ENCODE measurements around the gene FREM3.
A peak's percentile ranks its signal among the peaks of the same experiment; 100 is the strongest.
"Not testable (repeated sequence)": the region's sequence is repeated elsewhere in the genome, so short reads cannot be mapped to it uniquely, and the experiment has no call there.

FREM3 gene

DNA sequence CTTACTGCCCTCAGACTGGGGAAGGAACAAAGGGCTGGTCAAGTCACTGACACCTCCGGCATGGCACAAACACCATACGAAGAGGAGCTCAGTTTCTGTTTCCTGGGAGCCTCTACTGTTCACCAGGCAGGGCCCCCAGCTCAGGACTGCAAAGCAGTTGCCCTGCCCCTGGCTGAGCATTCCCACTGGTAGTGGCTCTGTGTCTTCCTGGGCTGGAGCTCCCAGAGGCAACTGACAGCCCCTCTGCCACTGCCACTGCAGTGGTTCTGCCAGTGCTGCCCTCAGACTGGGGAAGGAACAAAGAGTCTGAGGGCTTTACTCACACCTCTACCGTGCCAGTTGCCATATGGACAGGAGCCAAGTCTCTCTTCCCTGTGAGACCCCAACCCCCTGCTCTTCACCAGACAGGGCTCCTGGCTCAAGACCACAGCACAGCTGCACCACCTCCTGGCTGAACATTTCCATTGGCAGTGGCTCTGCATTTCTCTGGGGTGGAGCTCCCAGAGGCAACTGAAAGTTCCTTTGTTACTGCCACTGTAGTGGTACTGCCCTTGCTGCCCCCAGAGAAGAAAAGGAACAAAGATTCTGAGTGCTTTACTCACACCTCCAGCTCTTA lies 119.0 kb downstream of the FREM3 start:
- no peak for DNase-seq (ENCODE audit: low read depth in 2 of 2)

DNA sequence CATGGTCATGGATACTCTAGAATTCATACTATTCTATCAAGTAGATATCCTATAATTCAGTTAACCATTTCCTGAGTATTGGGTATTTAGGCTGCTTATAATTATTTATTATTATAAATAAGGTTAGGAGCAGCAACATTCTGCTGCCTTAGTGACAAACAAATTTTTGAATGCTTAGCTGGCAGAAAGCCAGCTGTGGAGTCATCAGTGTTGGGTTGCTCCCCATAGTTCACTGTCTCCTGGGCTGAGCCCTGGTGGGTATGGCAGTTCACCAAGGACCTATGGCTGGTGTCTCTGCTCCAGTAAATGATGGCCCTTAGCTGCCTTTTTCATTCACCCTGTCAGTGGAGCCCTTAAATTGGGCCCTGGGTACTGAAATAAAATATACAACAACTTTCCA lies 125.1 kb downstream of the FREM3 start:
- no peak for DNase-seq (ENCODE audit: low read depth in 2 of 2)

DNA sequence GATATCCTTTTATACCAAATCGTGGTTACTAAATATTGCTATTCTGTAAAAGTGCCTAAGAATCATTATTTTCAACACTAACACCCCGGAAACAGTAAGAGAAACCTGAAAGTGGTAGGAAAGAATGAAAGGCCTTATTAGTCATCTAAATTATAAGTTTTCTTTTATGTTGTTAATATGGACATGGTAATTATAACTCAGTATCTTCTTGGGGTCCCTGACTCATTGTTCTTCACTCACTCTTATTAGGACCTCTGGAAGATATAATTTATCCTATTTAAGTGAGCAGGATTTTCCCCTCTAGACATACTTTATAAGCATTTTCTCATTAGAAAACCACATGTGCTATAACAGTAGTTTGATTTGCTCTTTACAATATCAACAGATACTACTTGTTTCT lies 136.0 kb downstream of the FREM3 start:
- DNase-seq (ENCODE audit: low read depth in 2 of 2): no peak

DNA sequence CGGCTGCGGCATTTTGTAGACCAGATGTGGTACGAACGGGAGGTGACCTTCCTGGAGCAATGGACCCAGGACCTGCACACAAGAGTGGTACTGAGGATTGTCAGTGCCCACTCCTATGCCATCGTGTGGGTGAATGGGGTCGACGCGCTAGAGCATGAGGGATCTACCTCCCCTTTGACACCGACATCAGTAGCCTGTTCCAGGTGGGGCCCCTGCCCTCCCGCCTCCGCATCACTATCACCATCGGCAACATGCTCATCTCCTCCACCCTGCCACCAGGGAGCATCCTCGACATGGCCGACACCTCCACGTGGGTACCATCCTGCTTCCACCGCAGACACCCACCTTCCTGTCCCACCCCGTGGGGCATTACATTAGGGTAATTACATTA lies 140.7 kb downstream of the FREM3 start:
- no peak for DNase-seq (ENCODE audit: low read depth in 2 of 2)

DNA sequence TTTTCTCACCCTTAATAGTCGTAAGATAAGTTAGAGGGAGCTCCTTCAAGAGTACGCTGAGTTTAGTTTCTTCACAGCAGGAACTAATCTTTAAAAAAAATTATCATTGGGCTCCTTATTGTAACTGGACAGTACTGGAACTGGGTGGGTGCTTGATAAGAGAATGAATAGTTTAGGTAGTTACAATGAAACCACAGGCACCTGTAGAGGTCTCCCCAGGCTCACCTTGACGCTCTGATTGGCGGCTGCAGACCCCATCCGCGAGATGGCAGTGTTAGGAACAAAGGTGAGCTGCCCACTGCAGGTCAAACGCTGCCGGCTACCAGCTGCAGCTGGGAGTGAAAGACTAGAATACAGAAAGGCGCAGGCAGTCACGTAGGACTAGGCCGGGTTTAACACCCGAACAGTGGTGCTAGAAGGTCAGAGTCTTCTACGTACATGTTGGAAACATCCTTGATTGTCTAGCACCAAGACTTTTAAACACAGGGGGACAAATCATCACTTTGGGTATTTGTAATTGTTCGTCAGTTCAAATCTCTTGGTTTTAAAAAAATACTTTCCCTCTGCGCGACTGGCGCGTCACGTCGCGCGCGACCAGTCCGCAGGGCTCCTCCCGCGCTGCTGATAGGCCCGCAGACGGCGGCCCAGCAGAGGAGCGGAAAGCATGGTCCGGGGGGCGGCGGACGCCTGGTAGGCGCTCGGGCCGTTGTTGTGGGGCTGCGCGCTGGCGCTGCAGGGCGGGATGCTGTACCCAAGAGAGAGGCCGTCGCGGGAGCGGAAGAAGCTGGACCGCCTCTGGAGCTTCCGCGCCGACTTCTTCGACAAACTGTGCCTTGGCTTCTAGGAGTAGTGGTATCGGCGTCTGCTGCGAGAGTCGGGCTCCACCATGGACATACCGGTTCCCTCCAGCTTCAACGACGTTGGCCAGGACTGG lies 141.4 kb downstream of the FREM3 start:
- DNase-seq (ENCODE audit: low read depth in 2 of 2): peak; percentile 30 to 48

DNA sequence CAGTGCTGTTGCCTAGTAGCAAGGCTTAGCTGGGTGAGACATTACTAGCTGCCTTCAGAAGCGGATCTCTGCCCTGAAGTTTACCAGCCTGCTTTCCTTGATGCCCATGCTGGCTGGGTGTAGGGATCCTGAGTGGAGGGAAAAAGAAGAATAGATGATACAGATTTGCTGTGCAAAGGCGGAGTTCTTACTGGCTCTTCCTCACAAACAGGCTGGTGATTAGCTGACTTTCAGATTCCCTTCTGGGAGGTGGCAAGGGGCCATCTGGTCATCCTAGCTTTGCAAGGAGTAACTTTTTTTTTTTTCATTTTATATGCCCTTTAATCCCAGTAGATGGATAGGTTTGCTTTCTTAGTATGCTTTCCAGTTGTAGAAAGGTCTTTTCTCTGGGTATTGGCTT lies 142.2 kb downstream of the FREM3 start:
- DNase-seq (ENCODE audit: low read depth in 2 of 2): no peak

DNA sequence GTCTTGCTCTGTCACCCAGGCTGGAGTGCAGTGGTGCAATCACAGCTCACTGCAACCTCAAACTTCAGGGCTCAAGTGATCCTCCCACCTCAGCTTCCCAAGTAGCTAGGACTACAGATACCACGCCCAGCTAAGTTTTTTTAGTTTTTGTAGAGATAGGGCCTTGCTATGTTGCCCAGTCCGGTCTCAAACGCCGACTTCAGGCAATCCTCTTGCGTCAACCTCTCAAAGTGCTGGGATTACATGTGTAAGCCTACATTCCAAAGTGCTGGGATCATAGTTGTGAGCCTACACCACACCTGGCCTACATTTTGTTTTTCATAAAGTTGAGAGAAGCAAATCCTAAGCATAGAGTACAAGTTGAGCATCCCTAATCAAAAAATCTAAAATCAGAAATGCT lies 144.8 kb downstream of the FREM3 start:
- DNase-seq (ENCODE audit: low read depth in 2 of 2): no peak

DNA sequence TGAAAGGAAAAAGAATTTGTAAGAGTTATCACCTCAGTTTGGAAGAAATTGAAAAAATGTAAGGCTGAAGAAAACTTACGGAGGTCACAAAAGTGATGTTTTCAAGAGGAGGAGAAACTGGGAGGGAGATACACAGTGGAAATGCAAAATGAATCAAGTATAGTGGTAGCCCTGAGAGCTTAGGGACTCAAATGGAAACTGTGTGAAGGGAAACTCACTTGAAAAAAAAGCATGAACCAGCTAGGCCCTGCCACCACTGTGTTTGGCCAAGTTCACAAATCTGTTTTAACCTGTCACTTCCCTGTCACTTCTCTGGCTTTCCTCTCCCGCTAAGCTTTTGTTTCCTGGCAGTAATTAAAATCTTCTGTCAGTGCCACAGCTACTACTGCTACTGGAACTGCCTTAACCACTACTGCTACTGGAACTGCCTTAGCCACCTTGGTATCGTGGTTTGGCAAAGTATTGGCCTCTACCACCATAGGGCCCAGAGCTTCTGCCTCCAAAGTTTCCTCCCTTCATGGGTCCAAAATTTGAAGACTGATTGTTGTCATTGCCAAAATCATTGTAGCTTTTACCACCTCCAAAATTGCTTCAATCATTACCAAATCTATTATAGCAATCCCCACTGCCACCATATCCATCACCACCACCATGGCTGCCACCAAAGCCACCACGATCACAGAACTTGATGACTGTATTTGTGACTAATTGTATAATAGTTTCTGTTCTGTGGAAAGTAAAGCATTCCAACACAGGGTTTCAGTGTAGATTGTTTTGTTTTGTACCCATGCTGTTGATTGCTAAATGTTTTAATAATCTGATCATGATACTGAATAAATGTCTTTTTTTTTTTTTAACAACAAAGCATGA lies 145.5 kb downstream of the FREM3 start:
- no peak for DNase-seq (ENCODE audit: low read depth in 2 of 2)

DNA sequence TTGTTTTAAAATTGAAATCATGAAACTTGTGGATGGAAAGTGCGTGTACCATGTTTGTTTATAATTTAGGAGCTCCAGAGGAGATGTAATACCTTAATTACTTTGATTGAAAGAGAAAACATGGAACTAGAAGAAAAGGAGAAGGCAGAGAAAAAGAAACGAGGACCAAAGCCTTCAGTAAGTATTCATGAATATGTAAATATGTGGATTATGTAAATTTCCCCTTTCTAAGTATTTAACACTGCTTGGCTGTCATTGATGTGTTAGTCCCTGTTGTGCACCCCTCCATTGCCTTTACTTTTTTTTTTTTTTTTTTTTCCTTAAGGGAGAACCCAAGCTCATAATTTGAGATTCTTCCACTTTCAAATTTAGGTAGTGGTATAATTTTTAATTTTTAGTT lies 150.5 kb downstream of the FREM3 start:
- DNase-seq (ENCODE audit: low read depth in 2 of 2): no peak

DNA sequence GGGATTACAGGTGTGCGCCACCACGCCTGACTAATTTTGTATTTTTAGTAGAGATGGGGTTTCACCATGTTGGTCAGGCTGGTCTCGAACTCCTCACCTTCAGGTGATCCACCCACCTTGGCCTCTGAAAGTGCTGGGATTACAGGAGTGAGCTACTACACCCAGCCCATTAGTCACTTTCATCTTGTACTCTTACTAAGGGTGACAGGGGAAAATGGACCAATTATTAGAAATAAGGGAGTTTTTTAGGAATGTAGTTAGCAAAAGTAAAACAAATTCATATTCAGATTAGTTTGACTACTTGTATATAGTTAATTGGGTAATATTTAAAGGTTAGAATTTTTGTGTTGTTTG lies 160.8 kb downstream of the FREM3 start:
- no peak for DNase-seq (ENCODE audit: low read depth in 2 of 2)

DNA sequence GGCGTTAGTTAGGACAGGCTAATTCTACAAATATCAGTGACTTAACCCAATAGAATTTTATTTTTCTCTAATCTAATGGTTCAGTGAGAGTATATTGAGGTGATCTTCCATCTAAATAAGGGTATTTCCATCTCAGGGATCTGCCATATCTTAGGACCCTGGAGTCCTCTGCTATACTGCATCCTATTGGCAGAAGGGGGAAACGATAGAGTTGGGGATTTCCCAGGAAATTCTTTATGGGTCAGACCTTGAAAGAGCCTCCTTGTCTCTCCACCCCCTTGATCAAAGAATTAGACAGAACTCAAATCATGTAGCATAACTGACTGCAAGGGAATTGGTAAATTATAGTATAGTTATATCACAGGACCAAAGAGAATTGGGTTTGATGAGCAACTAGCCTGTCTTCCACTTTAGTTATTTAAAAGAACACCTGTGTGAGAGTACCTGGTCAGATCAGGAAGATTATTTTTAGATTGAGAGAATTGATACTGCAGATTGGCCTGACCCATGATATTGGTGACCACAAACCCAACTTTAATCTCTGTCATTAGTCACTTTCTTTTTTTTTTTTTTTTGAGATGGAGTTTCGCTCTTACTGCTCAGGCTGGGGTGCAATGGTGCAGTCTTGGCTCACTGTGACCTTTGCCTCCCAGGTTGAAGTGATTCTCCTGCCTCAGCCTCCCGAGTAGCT lies 161.4 kb downstream of the FREM3 start:
- no peak for DNase-seq (ENCODE audit: low read depth in 2 of 2)

DNA sequence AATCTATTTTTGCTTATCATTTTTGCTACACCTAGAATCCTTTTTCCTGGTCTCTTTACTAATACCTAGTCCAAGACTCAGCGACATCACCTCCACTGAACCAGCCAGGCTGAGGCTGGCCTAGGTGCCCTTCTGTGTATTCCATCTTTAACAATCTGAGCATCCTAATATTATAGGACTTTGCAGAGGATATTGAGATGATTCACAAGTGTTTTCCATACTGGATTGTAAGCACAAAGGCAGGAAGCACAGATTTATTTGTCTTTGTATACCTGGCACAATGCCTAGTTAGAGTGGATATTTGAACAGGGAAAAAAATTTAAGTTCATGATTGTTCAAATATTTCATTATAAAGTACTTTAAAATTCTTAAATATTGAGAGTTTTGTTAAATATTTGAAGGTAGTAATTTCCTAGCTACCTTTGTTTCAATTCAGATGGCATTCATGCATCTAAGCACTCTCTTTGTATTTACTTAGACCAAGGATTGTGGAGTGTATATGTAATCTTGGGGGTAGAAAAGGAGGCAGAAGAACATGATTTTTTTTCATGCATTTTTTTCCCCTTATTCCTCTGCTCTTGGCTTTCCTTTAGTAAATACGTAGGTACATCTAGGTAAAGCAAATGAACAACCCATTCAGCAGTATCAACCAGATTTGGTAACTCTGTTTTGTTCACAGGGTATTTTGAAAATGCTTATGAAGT lies 168.5 kb downstream of the FREM3 start:
- DNase-seq (ENCODE audit: low read depth in 2 of 2): no peak

DNA sequence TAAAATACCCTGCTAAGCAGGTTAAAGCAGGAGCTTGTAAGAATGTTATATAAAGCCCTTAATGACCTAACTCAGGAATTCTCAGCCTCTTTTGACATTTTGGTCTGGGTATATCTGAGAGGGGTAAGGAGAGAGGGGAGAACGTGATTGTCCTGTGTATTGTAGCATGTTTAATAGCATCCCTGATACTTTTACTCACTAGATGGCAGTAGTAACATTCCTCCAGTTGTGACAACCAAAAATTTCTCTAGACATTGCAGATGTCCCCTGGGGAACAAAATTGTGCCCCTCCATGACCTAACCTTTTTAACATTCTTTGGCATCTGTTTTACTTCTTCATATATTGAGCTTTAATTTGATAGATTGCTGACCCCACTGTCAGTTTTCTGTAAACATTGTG lies 169.1 kb downstream of the FREM3 start:
- no peak for DNase-seq (ENCODE audit: low read depth in 2 of 2)

DNA sequence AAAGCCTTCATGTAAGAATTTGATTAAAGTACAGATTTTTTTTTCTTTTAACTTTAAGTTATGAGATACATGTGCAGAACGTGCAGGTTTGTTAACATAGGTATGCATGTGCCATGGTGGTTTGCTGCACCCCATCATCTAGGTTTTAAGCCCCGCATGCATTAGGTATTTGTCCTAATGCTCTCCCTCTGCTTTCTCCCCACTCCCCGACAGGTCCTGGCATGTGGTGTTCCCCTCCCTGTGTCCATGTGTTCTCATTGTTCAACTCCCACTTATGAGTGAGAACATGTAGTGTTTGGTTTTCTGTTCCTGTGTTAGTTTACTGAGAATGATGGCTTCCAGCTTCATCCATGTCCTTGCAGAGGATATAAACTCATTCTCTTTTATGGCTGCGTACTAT lies 172.4 kb downstream of the FREM3 start:
- DNase-seq (ENCODE audit: low read depth in 2 of 2): not testable (repeated sequence)

Data from stimulated activated CD8-positive, alpha-beta memory T cell treated with anti-CD3 and anti-CD28 coated beads, Interleukin-7, amount 100 ng/mL, for 1 hour (primary cell).